Fibroblast of lung (primary cell): Measurements from ENCODE around the gene FAF2. TPM values are rescaled to one million over a fixed set of nuclear protein-coding genes. Genes with fewer than 3 reads are reported as not detected.

Experiments used
- DNase-seq, 2 donors: peaks; one replicate each; pipeline versions ENCODE4 v3.0.0 to v3.0.0-alpha.2; 2010; ENCODE audit warnings: low read depth in 2 of 2
- H2AFZ ChIP-seq: 2 replicates; pipeline ENCODE4 v1.5.1; 2012; ENCODE audit warnings: low read length, control low read depth, inconsistent platforms
- H3K27ac ChIP-seq: 2 replicates; pipeline ENCODE4 v1.5.1; 2011; ENCODE audit warnings: low read length, control low read depth; ENCODE audit not compliant: insufficient read depth
- H3K27me3 ChIP-seq: 2 replicates; pipeline ENCODE4 v1.5.1; 2011; ENCODE audit warnings: mild to moderate bottlenecking, low read length; ENCODE audit not compliant: control insufficient read depth, insufficient read depth
- H3K36me3 ChIP-seq: 2 replicates; pipeline ENCODE4 v1.5.1; 2011; ENCODE audit warnings: low read length; ENCODE audit not compliant: control insufficient read depth, insufficient read depth
- H3K4me1 ChIP-seq: 2 replicates; pipeline ENCODE4 v1.5.1; 2011; ENCODE audit warnings: low read length; ENCODE audit not compliant: control insufficient read depth, insufficient read depth; ENCODE audit errors: extremely low read depth
- H3K4me2 ChIP-seq: 2 replicates; pipeline ENCODE4 v1.5.1; 2011; ENCODE audit warnings: low read length, control low read depth; ENCODE audit not compliant: insufficient read depth; ENCODE audit errors: extremely low read depth
- H3K4me3 ChIP-seq, 4 experiments: fragments of 200-600 bp in 1 of 4; sonication (generic) in 1 of 4; replicated peaks in 1 of 4; 2 replicates each; pipeline ENCODE4 v1.5.1; 2011 to 2016; ENCODE audit warnings: low read length in 4 of 4, low read depth in 3 of 4, mild to moderate bottlenecking in 3 of 4, control low read depth in 2 of 4, inconsistent platforms in 1 of 4, mixed read lengths in 1 of 4; ENCODE audit not compliant: insufficient read depth in 1 of 4; ENCODE audit errors: control extremely low read depth in 1 of 4
- H3K79me2 ChIP-seq: 2 replicates; pipeline ENCODE4 v1.5.1; 2012; ENCODE audit warnings: mild to moderate bottlenecking, low read length, inconsistent platforms; ENCODE audit not compliant: control insufficient read depth, insufficient read depth
- H3K9ac ChIP-seq: 2 replicates; pipeline ENCODE4 v1.5.1; 2011; ENCODE audit warnings: mild to moderate bottlenecking, low read length, control low read depth; ENCODE audit not compliant: insufficient read depth
- H3K9me3 ChIP-seq: 2 replicates; pipeline ENCODE4 v1.5.1; 2012; ENCODE audit warnings: low read depth, low read length; ENCODE audit not compliant: control insufficient read depth, insufficient read depth
- H4K20me1 ChIP-seq: 2 replicates; pipeline ENCODE4 v1.5.1; 2011; ENCODE audit warnings: low read length; ENCODE audit not compliant: control insufficient read depth, insufficient read depth; ENCODE audit errors: extremely low read depth
- CTCF ChIP-seq, 2 donors: IDR thresholded peaks in 1 of 2; conservative IDR thresholded peaks in 1 of 2; 1 replicate in 1 of 2; 2 replicates in 1 of 2; pipeline ENCODE4 v1.5.1; 2011 to 2012; ENCODE audit warnings: low read length in 2 of 2, control low read depth in 1 of 2, inconsistent platforms in 1 of 2, low read depth in 1 of 2, mild to moderate bottlenecking in 1 of 2
- EZH2 ChIP-seq: IDR thresholded peaks from 2 replicates; pipeline ENCODE4 v1.5.1; 2012; ENCODE audit warnings: low read length, control low read depth, mild to moderate bottlenecking; ENCODE audit errors: missing control alignments
- polyA plus RNA-seq, 2 donors: library from polyadenylated mRNA; depleted of rRNA in 1 of 2; stranded (reverse) in 1 of 2; unstranded in 1 of 2; fragments of >200 nt; gene quantifications; 2 replicates each; pipeline ENCODE4 v1.2.1, GENCODE V29; 2011 to 2012; ENCODE audit warnings: missing spikeins in 1 of 2
- total RNA-seq: library from RNA; depleted of rRNA; stranded (reverse); fragments of >200 nt; gene quantifications from 2 replicates; pipeline ENCODE4 v1.2.1, GENCODE V29; 2014

The FAF2 gene
- total and polyA plus RNA-seq, 2 donors (not counting 1 experiment from before 2014, with no cell fraction given), result 38.5 to 55.5 TPM

GRCh38 chr5:176425138-176425537 is 23.0 kb upstream of the FAF2 start:
- Histone ChIP-seq H3K9ac (no peak overlapping the region), H3K36me3 (no peaks in the 10 kb centered on the region), H3K27ac (no peak overlapping the region), H3K4me2 (no peak overlapping the region), H2AFZ (no peak overlapping the region), H3K9me3 (no peaks in the 10 kb centered on the region), H3K4me1 (no peaks in the 10 kb centered on the region), H3K79me2 (no peaks in the 10 kb centered on the region), H4K20me1 (no peaks in the 10 kb centered on the region), H3K4me3 (no peak overlapping the region), H3K27me3 (no peaks in the 10 kb centered on the region)
- DNase-seq, result peak in 1 of 2 donors; percentile 94
- no peak for TF ChIP-seq EZH2
- no peak for TF ChIP-seq CTCF (conservative IDR thresholded peaks at IDR 0.05 in 1 of 2, IDR thresholded peaks at IDR 0.05 in 1 of 2; ENCODE audit: low read depth in 1 of 2, low read length in 2 of 2)

- DNase-seq, result no peak
- Histone ChIP-seq H3K79me2 (no peaks in the 10 kb centered on the region), H4K20me1 (no peaks in the 10 kb centered on the region), H3K9ac (no peak overlapping the region), H3K27ac (no peak overlapping the region), H3K4me3 (no peak overlapping the region), H2AFZ (no peak overlapping the region), H3K4me1 (no peaks in the 10 kb centered on the region), H3K9me3 (no peaks in the 10 kb centered on the region), H3K4me2 (no peak overlapping the region), H3K36me3 (no peaks in the 10 kb centered on the region), H3K27me3 (no peaks in the 10 kb centered on the region)
- TF ChIP-seq EZH2 (no peak), CTCF (conservative IDR thresholded peaks at IDR 0.05 in 1 of 2, IDR thresholded peaks at IDR 0.05 in 1 of 2; ENCODE audit: low read depth in 1 of 2, low read length in 2 of 2) (no peak)
Observed at GRCh38 chr5:176425791-176426190, 22.4 kb upstream of the FAF2 start.

- DNase-seq, result no peak
Observed at GRCh38 chr5:176426876-176427275, 21.3 kb upstream of the FAF2 start.

More at GRCh38 chr5:176426876-176427275, 21.3 kb upstream of the FAF2 start:
- Histone ChIP-seq H3K79me2 (no peaks in the 10 kb centered on the region), H3K36me3 (no peaks in the 10 kb centered on the region), H3K27ac (no peak overlapping the region), H3K9me3 (no peaks in the 10 kb centered on the region), H3K4me2 (no peak overlapping the region), H3K4me1 (no peaks in the 10 kb centered on the region), H3K9ac (no peak overlapping the region), H4K20me1 (no peaks in the 10 kb centered on the region), H3K27me3 (no peaks in the 10 kb centered on the region), H3K4me3 (no peak overlapping the region), H2AFZ (no peak overlapping the region)
- TF ChIP-seq EZH2 (no peak), CTCF (conservative IDR thresholded peaks at IDR 0.05 in 1 of 2, IDR thresholded peaks at IDR 0.05 in 1 of 2; ENCODE audit: low read depth in 1 of 2, low read length in 2 of 2) (no peak)
